GM23338 (cell line): ENCODE results near the gene CCDC12.

Experiments
- CREB1 ChIP-seq: fragments of 250-450 bp; sonication (Bioruptor Pico); IDR thresholded peaks from 2 replicates; pipeline ENCODE4 v1.5.0; 2020; ENCODE audit warnings: low read depth, mild to moderate bottlenecking, moderate library complexity
- CTCF ChIP-seq, 2 experiments: fragments of 200-600 bp in 1 of 2; sonication (generic) in 1 of 2; conservative IDR thresholded peaks; 2 replicates each; pipeline versions ENCODE4 v1.5.1 to v1.6.1; 2016 to 2017; ENCODE audit warnings: antibody characterized with exemption in 2 of 2, low read depth in 2 of 2, mild to moderate bottlenecking in 2 of 2, moderate library complexity in 1 of 2
- ETS1 ChIP-seq: IDR thresholded peaks from 2 replicates; pipeline ENCODE4 v1.6.1; 2016; ENCODE audit warnings: antibody characterized with exemption
- EZH2 ChIP-seq: fragments of 200-600 bp; sonication (generic); IDR thresholded peaks from one replicate; pipeline ENCODE4 v1.8.0; 2017; ENCODE audit warnings: antibody characterized with exemption, mild to moderate bottlenecking, low read depth; ENCODE audit not compliant: unreplicated experiment
- EZH2phosphoT487 ChIP-seq: fragments of 200-600 bp; sonication (generic); IDR thresholded peaks from one replicate; pipeline ENCODE4 v1.8.1; 2018; ENCODE audit warnings: antibody characterized with exemption; ENCODE audit not compliant: unreplicated experiment
- JUNB ChIP-seq: IDR thresholded peaks from one replicate; pipeline ENCODE4 v1.6.1; 2016; ENCODE audit warnings: antibody characterized with exemption; ENCODE audit not compliant: unreplicated experiment
- NANOG ChIP-seq: IDR thresholded peaks from 2 replicates; pipeline ENCODE4 v1.6.1; 2016; ENCODE audit warnings: antibody characterized with exemption, borderline replicate concordance
- POLR2AphosphoS5 ChIP-seq: IDR thresholded peaks from 2 replicates; pipeline ENCODE4 v1.6.1; 2016; ENCODE audit warnings: antibody characterized with exemption, low read depth
- STAT1 ChIP-seq: IDR thresholded peaks from one replicate; pipeline ENCODE4 v1.6.1; 2016; ENCODE audit warnings: antibody characterized with exemption; ENCODE audit not compliant: unreplicated experiment
- ZNF114 ChIP-seq: fragments of 250-450 bp; sonication (Bioruptor Pico); IDR thresholded peaks from 2 replicates; pipeline ENCODE4 v1.5.0; 2020; ENCODE audit warnings: mild to moderate bottlenecking, moderate library complexity
- ZNF331 ChIP-seq: fragments of 250-450 bp; sonication (Bioruptor Pico); IDR thresholded peaks from 2 replicates; pipeline ENCODE4 v1.5.0; 2020; ENCODE audit warnings: low read depth, mild to moderate bottlenecking, moderate library complexity
- TF ChIP-seq, protein P1 (sequence below): IDR thresholded peaks from one replicate; pipeline ENCODE4 v1.6.1; 2018; ENCODE audit warnings: antibody characterized with exemption; ENCODE audit not compliant: unreplicated experiment
- TF ChIP-seq, protein P2 (sequence below): fragments of 250-450 bp; sonication (Bioruptor Pico); IDR thresholded peaks from 2 replicates; pipeline ENCODE4 v1.5.0; 2020; ENCODE audit warnings: mild to moderate bottlenecking, moderate library complexity

DNA sequence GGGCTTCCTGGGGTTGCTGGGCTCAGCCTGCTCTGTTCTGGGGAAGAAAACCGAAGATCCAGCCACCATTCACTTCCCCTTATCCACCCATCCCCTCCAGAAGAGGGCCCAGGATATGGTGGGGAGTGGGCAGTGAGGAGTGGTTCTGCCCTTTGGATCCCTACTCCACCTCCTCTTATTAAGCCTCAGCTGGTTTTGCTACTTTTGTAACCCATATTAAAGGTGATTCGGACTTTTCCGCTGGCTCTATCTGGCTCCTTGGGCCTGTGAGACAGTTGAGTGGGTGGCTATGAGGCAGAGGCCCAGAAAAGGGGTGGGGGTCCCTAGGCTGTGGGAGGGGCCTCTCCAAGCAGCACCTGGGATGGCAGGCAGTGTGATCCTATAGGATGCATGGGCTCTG is 36.7 kb upstream of the CCDC12 start:
- TF ChIP-seq CTCF (conservative IDR thresholded peaks at IDR 0.05; ENCODE audit: low read depth in 2 of 2) (no peak), EZH2 (no peak), CREB1 (CRISPR knock-in tag) (no peak), EZH2phosphoT487 (no peak), POLR2AphosphoS5 (no peak), ZNF331 (no peak), ETS1 (no peak), JUNB (no peak), ZNF114 (CRISPR knock-in tag) (no peak), STAT1 (no peak), NANOG (no peak)
- TF ChIP-seq, protein P1, sequence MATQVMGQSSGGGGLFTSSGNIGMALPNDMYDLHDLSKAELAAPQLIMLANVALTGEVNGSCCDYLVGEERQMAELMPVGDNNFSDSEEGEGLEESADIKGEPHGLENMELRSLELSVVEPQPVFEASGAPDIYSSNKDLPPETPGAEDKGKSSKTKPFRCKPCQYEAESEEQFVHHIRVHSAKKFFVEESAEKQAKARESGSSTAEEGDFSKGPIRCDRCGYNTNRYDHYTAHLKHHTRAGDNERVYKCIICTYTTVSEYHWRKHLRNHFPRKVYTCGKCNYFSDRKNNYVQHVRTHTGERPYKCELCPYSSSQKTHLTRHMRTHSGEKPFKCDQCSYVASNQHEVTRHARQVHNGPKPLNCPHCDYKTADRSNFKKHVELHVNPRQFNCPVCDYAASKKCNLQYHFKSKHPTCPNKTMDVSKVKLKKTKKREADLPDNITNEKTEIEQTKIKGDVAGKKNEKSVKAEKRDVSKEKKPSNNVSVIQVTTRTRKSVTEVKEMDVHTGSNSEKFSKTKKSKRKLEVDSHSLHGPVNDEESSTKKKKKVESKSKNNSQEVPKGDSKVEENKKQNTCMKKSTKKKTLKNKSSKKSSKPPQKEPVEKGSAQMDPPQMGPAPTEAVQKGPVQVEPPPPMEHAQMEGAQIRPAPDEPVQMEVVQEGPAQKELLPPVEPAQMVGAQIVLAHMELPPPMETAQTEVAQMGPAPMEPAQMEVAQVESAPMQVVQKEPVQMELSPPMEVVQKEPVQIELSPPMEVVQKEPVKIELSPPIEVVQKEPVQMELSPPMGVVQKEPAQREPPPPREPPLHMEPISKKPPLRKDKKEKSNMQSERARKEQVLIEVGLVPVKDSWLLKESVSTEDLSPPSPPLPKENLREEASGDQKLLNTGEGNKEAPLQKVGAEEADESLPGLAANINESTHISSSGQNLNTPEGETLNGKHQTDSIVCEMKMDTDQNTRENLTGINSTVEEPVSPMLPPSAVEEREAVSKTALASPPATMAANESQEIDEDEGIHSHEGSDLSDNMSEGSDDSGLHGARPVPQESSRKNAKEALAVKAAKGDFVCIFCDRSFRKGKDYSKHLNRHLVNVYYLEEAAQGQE = no peak
- TF ChIP-seq, protein P2, sequence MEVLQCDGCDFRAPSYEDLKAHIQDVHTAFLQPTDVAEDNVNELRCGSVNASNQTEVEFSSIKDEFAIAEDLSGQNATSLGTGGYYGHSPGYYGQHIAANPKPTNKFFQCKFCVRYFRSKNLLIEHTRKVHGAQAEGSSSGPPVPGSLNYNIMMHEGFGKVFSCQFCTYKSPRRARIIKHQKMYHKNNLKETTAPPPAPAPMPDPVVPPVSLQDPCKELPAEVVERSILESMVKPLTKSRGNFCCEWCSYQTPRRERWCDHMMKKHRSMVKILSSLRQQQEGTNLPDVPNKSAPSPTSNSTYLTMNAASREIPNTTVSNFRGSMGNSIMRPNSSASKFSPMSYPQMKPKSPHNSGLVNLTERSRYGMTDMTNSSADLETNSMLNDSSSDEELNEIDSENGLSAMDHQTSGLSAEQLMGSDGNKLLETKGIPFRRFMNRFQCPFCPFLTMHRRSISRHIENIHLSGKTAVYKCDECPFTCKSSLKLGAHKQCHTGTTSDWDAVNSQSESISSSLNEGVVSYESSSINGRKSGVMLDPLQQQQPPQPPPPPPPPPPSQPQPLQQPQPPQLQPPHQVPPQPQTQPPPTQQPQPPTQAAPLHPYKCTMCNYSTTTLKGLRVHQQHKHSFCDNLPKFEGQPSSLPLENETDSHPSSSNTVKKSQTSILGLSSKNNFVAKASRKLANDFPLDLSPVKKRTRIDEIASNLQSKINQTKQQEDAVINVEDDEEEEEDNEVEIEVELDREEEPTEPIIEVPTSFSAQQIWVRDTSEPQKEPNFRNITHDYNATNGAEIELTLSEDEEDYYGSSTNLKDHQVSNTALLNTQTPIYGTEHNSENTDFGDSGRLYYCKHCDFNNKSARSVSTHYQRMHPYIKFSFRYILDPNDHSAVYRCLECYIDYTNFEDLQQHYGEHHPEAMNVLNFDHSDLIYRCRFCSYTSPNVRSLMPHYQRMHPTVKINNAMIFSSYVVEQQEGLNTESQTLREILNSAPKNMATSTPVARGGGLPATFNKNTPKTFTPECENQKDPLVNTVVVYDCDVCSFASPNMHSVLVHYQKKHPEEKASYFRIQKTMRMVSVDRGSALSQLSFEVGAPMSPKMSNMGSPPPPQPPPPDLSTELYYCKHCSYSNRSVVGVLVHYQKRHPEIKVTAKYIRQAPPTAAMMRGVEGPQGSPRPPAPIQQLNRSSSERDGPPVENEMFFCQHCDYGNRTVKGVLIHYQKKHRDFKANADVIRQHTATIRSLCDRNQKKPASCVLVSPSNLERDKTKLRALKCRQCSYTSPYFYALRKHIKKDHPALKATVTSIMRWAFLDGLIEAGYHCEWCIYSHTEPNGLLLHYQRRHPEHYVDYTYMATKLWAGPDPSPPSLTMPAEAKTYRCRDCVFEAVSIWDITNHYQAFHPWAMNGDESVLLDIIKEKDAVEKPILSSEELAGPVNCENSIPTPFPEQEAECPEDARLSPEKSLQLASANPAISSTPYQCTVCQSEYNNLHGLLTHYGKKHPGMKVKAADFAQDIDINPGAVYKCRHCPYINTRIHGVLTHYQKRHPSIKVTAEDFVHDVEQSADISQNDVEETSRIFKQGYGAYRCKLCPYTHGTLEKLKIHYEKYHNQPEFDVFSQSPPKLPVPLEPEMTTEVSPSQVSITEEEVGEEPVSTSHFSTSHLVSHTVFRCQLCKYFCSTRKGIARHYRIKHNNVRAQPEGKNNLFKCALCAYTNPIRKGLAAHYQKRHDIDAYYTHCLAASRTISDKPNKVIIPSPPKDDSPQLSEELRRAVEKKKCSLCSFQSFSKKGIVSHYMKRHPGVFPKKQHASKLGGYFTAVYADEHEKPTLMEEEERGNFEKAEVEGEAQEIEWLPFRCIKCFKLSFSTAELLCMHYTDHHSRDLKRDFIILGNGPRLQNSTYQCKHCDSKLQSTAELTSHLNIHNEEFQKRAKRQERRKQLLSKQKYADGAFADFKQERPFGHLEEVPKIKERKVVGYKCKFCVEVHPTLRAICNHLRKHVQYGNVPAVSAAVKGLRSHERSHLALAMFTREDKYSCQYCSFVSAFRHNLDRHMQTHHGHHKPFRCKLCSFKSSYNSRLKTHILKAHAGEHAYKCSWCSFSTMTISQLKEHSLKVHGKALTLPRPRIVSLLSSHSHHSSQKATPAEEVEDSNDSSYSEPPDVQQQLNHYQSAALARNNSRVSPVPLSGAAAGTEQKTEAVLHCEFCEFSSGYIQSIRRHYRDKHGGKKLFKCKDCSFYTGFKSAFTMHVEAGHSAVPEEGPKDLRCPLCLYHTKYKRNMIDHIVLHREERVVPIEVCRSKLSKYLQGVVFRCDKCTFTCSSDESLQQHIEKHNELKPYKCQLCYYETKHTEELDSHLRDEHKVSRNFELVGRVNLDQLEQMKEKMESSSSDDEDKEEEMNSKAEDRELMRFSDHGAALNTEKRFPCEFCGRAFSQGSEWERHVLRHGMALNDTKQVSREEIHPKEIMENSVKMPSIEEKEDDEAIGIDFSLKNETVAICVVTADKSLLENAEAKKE (CRISPR knock-in tag) = no peak
